NCI-H1436 treated with DMSO at 0.1 percent for 48 hours (cell line): ENCODE results near the gene POLH.
"Not testable (repeated sequence)": the region's sequence is repeated elsewhere in the genome, so short reads cannot be mapped to it uniquely, and the experiment has no call there.

Experiments used
- DNase-seq: peaks from one replicate; lab custom pipeline; 2025; lab: John Stamatoyannopoulos, UW

POLH gene

DNA sequence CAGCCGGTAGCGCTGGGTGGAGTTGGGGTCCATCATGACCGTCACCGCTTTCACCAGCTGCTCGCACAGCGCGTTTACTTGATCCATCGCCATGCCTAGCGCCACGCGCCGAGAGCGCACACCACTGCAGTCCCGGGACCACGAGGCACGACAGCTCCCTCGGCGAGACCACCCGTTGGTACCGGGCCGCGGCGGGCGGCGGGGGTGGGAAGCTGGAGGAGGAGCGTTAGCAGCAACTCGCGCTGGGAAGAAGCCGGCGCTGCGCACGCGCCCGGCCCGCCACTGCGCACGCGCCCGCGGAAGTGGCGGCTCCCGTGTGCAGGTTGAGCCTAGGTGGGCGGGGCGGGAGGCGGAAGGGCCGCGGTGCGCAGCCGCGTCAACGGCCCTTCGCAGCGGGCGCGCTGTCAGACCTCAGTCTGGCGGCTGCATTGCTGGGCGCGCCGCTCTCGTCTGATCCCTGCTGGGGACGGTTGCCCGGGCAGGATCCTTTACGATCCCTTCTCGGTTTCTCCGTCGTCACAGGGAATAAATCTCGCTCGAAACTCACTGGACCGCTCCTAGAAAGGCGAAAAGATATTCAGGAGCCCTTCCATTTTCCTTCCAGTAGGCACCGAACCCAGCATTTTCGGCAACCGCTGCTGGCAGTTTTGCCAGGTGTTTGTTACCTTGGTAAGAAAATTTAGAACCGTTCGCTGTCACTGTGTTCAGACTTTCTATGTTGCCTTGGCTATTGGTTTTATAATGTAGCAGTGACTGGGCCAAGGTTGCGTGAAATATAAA lies at the start of gene POLH, which contains the start of gene XPO5:
Gene POLH (plus strand): TSS at position 414 of the 780 bp plus-strand sequence. CDS start 6,135 bp downstream, outside the sequence.
Gene XPO5 (minus strand): TSS at position 267 of the 780 bp plus-strand sequence. CDS start 174 bp downstream, at position 93.
- DNase-seq, result peak; percentile 46

GRCh38 chr6:43532201-43532600 lies 43.8 kb upstream of the POLH start:
- no peak for DNase-seq

- not testable (repeated sequence) for DNase-seq
Measured at GRCh38 chr6:43538986-43539385, 37.0 kb upstream of the POLH start.

DNA sequence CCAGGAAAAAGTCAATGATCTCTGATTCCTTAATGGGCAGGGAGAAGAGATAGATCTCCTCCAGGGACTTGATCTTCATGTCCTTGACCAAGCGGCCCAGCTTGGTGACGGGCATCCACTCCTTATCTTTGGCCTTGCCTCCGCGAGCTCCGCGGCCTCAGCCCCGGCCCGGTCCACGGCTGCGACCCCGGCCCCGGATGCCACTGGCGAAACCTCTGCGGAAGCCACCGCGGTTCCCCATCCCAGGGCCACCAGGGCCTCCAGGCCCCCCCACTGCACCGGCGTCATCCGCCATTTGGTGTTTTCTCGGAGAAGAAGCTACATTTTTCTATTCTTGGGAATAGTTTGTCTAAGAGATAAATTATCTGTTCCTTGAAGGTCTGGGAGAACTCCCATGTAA lies 36.6 kb upstream of the POLH start:
- not testable (repeated sequence) for DNase-seq

GRCh38 chr6:43540507-43540906 lies 35.5 kb upstream of the POLH start:
- DNase-seq, result no peak

GRCh38 chr6:43541774-43542471 lies 34.1 kb upstream of the POLH start:
- no peak for DNase-seq

DNA sequence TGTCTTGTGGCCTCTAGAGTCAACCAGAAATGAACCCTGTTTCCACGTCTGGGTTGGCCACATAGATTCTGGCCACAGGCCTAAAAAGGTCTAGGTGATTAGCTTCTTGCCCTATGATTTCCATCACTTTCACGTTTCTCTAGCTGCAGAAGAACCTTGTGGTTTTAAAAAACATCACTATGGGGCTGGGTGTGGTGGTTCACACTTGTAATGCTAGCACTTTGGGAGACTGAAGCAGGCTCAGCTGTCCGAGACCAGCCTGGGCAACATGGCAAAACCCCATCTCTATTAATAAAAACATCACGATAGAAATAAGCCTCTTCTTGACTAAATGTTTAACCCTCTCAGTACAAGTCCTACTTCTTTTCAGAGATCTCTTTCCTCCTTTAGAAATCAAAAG lies 31.5 kb upstream of the POLH start:
- DNase-seq, result no peak

GRCh38 chr6:43547222-43547621 lies 28.8 kb upstream of the POLH start:
- no peak for DNase-seq

- DNase-seq, result not testable (repeated sequence)
Measured at GRCh38 chr6:43557620-43558019, 18.4 kb upstream of the POLH start.

- no peak for DNase-seq
Measured at GRCh38 chr6:43559328-43559727, 16.7 kb upstream of the POLH start.

- no peak for DNase-seq
Measured at GRCh38 chr6:43570876-43571441, 5.0 kb upstream of the POLH start.

- no peak for DNase-seq
Measured at GRCh38 chr6:43572015-43572414, 4.0 kb upstream of the POLH start.

GRCh38 chr6:43575105-43575771 lies 747 bp upstream of the POLH start:
- DNase-seq, result no peak

- DNase-seq, result no peak
Measured at GRCh38 chr6:43578748-43579147, 2.8 kb downstream of the POLH start.

DNA sequence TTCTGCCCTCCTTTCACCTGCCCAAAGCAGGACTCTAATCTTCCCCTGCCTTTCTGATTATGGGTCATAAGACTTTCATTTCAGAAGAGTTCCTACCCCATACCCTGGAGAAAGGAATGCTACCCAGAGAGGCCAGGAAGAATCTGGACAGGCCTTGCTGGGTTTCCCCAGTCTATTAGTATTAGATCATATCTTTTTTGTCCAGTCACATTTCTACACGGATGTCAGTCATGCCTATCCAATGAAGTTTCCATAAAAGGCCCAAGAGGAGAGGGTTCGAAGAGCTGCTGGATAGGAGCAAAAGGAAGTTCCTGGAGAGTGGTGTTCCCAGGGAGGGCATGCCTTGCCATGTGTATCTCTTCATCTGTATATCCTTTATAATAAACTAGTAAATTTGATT lies 3.2 kb downstream of the POLH start:
- DNase-seq, result no peak

DNA sequence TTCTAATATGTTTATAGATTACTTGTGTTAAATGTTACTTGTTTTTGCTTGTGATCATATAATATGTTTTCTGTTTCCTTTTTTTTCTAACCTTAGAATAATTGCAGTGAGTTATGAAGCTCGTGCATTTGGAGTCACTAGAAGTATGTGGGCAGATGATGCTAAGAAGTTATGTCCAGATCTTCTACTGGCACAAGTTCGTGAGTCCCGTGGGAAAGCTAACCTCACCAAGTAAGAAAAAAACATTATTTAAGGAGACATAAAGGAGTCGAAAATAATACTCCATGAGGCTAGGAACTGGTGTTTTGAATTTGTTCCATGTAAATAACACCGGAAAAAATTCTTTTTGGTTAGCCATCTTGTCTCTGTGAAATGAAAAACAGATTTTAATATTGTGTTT lies 6.9 kb downstream of the POLH start:
- DNase-seq, result no peak

DNA sequence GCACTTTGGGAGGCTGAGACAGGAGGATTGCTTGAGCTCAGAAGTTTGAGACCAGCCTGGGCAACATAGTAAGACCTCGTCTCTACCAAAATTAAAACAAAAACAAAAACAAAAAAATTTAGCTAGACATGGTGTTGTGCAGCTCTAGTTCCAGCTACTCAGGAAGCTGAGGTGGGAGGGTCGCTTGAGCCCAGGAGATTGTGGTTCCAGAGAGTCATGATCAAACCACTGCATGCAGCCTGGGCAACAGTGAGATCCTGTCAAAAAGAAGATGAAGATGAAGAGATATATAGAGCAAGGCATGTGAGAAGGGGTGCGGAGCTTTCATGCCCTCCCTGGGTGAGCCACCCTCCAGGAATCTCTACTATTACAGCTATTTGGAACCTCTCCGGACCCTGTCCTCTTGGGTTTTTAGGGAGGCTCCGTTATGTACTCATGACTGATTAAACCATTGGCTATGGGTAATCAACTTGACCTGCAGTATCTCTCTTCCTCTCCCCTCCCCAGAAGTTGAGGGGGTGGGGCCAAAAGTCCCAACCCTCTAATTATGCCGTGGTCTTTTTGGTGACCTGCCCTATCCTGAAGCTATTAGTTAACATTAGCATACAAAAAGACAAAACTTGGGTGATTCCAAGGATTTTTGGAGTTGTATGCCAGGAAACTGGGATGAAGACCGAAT lies 9.0 kb downstream of the POLH start:
- no peak for DNase-seq

GRCh38 chr6:43588194-43588593 lies 12.2 kb downstream of the POLH start:
- no peak for DNase-seq

- not testable (repeated sequence) for DNase-seq
Measured at GRCh38 chr6:43589564-43589963, 13.6 kb downstream of the POLH start.

DNA sequence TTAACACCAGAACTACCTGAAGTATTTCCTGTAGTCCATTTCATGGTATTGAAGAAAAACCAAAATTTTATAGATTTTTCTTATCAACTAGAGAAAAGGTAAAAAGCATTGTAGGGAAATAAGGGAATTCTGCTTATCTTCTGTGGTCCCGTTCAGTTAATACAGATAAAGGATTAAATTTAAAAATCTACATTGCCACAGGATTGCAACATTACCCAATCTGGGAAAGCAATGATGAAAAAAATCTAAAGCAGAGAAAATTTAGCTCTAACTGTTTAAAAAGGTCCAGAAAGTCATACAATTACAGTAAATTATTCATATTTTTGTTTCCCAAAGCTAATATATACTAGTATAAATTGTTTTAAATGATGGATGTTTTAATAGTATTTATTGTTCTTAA lies 18.0 kb downstream of the POLH start:
- DNase-seq, result no peak

GRCh38 chr6:43600595-43600994 lies 24.6 kb downstream of the POLH start:
- DNase-seq, result no peak

GRCh38 chr6:43604174-43604573 lies 28.2 kb downstream of the POLH start:
- no peak for DNase-seq
